ENCODE data around the gene IQCN.
"Not testable (repeated sequence)": the region's sequence is repeated elsewhere in the genome, so short reads cannot be mapped to it uniquely, and the experiment has no call there.

The IQCN gene

GRCh38 chr19:18230941-18231734 is 43.1 kb downstream of the IQCN start:
- DNase-seq: no peak

GRCh38 chr19:18229915-18230314 is 44.3 kb downstream of the IQCN start:
- no peak for DNase-seq

- DNase-seq: no peak
These were observed 44.8 kb downstream of the IQCN start for GRCh38 chr19:18229474-18229873.

DNA sequence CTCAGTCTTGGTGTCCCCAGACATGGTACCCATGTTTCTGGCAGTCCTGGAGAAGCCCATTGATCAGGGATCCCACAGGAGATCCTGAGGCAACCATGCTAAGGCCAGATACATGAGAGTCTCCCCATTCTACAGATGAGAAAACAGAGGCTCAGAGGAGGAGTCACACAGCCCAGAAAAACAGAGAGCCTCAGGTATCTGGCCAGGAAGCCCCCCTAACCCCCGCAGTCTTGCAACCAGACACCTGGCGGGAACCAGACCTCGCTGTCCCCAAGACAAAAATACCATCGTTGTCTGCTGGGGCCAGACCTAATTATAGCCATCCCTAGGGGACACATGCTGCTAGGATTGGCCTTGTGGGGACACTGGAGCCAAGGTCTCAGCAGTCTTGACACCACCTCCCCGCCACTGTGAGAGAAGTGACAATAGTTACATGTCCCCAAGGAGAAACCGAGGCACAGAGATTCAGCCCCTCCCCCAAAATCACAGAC is 46.4 kb downstream of the IQCN start:
- no peak for DNase-seq

- DNase-seq: no peak
These were observed 47.1 kb downstream of the IQCN start for GRCh38 chr19:18226956-18227780.

GRCh38 chr19:18225702-18226468 is 48.4 kb downstream of the IQCN start, which contains the start of gene PDE4C:
Gene PDE4C, minus strand, starts transcription at chr19:18226438. Its CDS starts 23 bp downstream, at chr19:18226415.
- DNase-seq: no peak

DNA sequence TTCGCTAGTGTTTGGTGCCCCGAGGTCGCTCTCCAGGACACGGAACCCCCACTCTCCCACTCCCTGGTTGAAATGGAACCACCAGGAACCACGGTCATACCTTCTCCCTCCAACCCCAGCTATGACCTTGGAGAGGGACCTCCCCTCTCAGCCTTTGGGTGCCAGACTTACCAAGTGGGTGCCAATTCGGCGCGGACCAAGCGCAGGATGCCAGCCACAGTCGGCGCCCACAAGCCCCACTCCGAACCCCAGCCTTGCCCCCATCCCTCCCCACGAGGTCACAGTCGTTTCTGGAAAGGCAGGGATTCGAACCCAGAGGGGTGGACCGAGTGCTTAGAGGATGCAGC is 48.9 kb downstream of the IQCN start:
- no peak for DNase-seq

- DNase-seq: peak; percentile 63
These were observed 49.5 kb downstream of the IQCN start for GRCh38 chr19:18224525-18225354.

DNA sequence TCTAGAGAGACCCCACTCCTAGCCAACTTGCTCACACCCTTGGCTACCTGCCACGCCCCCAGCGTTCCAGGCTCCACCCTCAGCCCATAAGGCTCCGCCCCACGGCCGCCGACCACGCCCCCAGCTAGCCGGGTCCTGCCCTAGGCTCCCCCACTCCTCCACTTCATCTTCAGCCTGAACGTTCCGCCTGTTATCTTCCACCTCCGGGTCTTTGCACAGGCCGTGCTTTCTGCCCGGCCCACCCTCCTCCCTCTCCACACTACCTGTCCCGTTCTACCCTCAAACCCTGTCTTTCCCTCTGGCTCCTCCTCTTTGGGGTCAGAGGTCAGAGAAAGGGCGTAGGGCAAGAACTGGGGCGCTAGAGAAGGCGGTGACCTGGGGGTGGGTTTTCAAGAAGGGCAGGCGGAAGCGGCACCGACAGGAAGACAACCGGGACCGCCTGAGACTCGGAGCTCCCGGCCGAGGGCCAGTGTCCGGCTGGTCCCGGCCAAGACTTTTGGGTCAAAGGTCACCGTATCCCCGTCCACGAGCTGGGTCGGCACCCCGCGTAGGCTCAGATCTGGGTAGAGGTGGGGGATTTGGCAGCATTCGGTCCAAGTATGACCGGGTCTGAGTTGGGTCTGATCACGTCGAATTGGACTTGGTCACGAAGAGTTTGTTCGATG is 50.3 kb downstream of the IQCN start:
- no peak for DNase-seq

GRCh38 chr19:18221815-18222725 is 52.2 kb downstream of the IQCN start:
- no peak for DNase-seq

DNA sequence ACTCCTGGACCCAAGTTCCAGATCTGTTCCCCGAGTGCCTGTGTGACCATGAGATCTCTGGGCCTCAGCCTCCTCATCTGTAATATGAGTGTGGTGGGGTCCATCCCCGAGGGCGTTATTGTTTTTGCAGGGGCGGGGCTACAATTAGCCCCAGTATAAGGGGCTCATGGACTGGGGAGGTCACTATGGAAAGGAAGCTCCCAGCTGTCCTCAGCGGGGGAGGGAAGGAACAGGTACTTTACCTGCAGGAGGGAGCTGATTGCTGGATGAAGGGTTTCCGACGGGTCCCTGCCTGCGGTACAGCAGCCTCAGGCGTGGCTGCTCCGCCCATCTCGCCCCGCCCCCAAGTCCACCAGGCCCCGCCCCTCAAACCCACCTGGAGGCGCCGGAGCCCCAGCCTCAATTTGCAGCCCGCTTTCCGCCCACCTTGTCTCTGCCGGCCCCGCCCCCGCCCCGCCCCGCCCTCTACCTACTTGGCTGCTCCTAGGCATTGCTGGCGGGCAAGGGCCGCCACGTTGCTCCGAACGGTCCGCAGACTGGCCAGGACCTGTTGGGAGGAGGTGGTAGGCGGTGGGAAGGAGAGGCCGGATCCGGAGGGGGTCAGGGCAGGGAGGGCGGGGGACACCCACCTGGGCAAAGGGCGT is 53.5 kb downstream of the IQCN start:
- no peak for DNase-seq

- no peak for DNase-seq
These were observed 54.2 kb downstream of the IQCN start for GRCh38 chr19:18219911-18220631.

GRCh38 chr19:18218600-18218999 is 55.7 kb downstream of the IQCN start:
- DNase-seq: no peak

GRCh38 chr19:18218159-18218558 is 56.1 kb downstream of the IQCN start:
- no peak for DNase-seq

DNA sequence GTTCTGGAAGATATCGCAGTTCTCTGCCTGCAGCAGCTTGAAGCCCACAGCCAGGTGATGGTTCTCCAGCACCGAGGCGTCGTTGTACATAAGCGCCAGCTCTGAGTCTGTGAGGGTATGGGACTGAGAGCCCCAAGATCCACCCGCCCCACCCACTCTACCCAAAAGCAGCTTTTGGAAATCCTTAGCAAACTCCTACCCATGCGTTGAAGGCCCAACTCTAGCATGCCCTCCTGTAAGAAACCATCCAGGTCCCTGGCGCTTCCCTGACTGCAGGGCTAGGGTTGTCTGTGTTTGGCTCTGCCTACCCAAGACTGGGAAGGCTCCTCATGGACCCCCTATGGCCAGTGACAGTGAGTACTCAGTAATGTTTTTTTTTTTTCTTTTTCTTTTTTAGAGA is 57.5 kb downstream of the IQCN start:
- no peak for DNase-seq

GRCh38 chr19:18214779-18215433 is 59.3 kb downstream of the IQCN start:
- DNase-seq: no peak

DNA sequence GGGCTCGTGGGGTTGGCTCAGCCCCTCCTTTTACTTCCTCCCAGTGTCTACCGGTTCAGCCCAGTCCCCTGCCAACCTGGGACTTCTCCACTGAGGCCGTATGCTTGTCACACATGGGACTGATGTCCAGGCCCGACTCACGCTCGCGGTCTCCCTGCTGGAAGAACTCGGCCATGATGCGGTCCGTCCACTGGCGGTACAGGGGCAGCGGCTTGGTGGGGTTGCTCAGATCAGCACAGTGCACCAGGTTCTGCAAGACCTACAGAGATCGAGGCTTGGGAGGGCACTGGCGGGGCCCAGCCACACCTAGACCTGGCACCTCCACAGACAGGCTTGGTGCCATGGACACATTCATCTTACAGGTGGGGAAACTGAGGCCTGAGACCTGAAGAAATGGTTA is 62.6 kb downstream of the IQCN start:
- no peak for DNase-seq

- not testable (repeated sequence) for DNase-seq
These were observed 64.3 kb downstream of the IQCN start for GRCh38 chr19:18209912-18210311.
